A549 (cell line): Measurements from ENCODE around the gene DRAXIN.

Source experiments
- FOSB ChIP-seq: fragments of 250-450 bp; sonication (Bioruptor Pico); IDR thresholded peaks from 2 replicates; pipeline ENCODE4 v1.5.0; 2020; ENCODE audit warnings: mild to moderate bottlenecking, moderate library complexity
- HMGXB4 ChIP-seq: fragments of 250-450 bp; sonication (Bioruptor Pico); IDR thresholded peaks from 2 replicates; pipeline ENCODE4 v1.5.0; 2021; ENCODE audit warnings: mild to moderate bottlenecking, moderate library complexity, borderline replicate concordance
- MAFK ChIP-seq: fragments of 450-650 bp; IDR thresholded peaks from 2 replicates; pipeline ENCODE4 v1.6.1; 2014; ENCODE audit not compliant: partially characterized antibody
- NR3C1 ChIP-seq: fragments of >200 bp; sonication (Bioruptor Twin); formaldehyde crosslinking; IDR thresholded peaks from 3 replicates; pipeline ENCODE4 v1.6.1; 2017
- SMC3 ChIP-seq: fragments of >200 bp; sonication (Bioruptor Twin); formaldehyde crosslinking; IDR thresholded peaks from 3 replicates; pipeline ENCODE4 v1.6.1; 2018; ENCODE audit warnings: inconsistent platforms
- SREBF2 ChIP-seq: fragments of 450-650 bp; IDR thresholded peaks from 2 replicates; pipeline ENCODE4 v1.6.1; 2014; ENCODE audit warnings: mild to moderate bottlenecking, moderate library complexity
- USF2 ChIP-seq: fragments of 450-650 bp; IDR thresholded peaks from 2 replicates; pipeline ENCODE4 v1.6.1; 2014; ENCODE audit warnings: antibody characterized with exemption
- TF ChIP-seq, protein P1 (sequence below): fragments of >200 bp; sonication (Bioruptor Twin); formaldehyde crosslinking; IDR thresholded peaks from 3 replicates; pipeline ENCODE4 v1.5.1; 2016
- TF ChIP-seq, protein P2 (sequence below): fragments of 200-600 bp; sonication (generic); IDR thresholded peaks from 2 replicates; pipeline ENCODE4 v1.6.1; 2016; ENCODE audit warnings: antibody characterized with exemption, mild to moderate bottlenecking, moderate library complexity

GRCh38 chr1:11648732-11649158 is 42.8 kb upstream of the DRAXIN start:
- TF ChIP-seq, protein P1, sequence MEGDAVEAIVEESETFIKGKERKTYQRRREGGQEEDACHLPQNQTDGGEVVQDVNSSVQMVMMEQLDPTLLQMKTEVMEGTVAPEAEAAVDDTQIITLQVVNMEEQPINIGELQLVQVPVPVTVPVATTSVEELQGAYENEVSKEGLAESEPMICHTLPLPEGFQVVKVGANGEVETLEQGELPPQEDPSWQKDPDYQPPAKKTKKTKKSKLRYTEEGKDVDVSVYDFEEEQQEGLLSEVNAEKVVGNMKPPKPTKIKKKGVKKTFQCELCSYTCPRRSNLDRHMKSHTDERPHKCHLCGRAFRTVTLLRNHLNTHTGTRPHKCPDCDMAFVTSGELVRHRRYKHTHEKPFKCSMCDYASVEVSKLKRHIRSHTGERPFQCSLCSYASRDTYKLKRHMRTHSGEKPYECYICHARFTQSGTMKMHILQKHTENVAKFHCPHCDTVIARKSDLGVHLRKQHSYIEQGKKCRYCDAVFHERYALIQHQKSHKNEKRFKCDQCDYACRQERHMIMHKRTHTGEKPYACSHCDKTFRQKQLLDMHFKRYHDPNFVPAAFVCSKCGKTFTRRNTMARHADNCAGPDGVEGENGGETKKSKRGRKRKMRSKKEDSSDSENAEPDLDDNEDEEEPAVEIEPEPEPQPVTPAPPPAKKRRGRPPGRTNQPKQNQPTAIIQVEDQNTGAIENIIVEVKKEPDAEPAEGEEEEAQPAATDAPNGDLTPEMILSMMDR: no peak
- no peak for TF ChIP-seq NR3C1
- TF ChIP-seq SMC3: no peak
- TF ChIP-seq, protein P2, sequence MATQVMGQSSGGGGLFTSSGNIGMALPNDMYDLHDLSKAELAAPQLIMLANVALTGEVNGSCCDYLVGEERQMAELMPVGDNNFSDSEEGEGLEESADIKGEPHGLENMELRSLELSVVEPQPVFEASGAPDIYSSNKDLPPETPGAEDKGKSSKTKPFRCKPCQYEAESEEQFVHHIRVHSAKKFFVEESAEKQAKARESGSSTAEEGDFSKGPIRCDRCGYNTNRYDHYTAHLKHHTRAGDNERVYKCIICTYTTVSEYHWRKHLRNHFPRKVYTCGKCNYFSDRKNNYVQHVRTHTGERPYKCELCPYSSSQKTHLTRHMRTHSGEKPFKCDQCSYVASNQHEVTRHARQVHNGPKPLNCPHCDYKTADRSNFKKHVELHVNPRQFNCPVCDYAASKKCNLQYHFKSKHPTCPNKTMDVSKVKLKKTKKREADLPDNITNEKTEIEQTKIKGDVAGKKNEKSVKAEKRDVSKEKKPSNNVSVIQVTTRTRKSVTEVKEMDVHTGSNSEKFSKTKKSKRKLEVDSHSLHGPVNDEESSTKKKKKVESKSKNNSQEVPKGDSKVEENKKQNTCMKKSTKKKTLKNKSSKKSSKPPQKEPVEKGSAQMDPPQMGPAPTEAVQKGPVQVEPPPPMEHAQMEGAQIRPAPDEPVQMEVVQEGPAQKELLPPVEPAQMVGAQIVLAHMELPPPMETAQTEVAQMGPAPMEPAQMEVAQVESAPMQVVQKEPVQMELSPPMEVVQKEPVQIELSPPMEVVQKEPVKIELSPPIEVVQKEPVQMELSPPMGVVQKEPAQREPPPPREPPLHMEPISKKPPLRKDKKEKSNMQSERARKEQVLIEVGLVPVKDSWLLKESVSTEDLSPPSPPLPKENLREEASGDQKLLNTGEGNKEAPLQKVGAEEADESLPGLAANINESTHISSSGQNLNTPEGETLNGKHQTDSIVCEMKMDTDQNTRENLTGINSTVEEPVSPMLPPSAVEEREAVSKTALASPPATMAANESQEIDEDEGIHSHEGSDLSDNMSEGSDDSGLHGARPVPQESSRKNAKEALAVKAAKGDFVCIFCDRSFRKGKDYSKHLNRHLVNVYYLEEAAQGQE: no peak
- TF ChIP-seq SREBF2: no peak
- TF ChIP-seq USF2: no peak
- TF ChIP-seq HMGXB4 (CRISPR knock-in tag): no peak
- TF ChIP-seq MAFK: no peak
- no peak for TF ChIP-seq FOSB
